Measurements from ENCODE around the gene GPR108.
"Not testable (repeated sequence)": the region's sequence is repeated elsewhere in the genome, so short reads cannot be mapped to it uniquely, and the experiment has no call there.

Gene GPR108

DNA sequence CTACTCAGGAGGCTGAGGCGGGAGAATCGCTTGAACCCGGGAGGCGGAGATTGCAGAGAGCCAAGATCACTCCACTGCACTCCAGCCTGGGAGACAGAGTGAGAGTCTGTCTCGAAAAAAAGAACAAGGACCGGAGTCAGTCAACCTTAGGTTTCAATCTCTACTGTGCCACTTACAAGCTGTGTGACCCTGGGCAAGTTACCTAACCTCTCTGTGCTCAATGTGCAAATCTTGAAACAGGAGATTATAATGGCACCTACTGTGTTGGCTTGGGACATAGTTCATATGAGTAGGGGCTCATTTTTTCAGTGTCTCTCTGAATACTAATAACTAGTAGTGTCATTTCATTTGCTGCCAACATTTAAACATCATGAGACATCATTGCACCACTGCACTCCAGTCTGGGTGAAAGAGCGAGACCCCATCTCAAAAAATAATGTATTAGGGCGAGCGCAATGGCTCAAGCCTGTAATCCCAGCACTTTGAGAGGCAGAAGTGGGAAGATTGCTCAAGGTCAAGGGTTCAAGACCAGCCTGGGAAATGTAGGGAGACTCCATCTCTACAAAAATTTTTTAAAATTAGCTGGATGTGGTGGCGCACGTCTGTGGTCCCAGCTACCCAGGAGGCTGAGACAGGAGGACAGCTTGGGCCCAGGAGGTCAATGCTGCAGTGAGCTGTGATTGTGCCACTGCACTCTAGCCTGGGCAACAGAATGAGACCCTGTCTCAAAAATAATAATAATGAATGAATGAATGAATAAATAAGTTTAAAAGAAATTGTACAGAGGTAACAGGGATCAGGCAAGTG lies 22.4 kb downstream of the GPR108 start:
- DNase-seq (ENCODE audit: insufficient read length) = no peak
- FAIRE-seq = no peak
- TF ChIP-seq TAF1 (IDR thresholded peaks at IDR 0.05; ENCODE audit: borderline replicate concordance, low read depth, low read length) = no peak
- no peak for TF ChIP-seq POLR2A (IDR thresholded peaks at IDR 0.05; ENCODE audit: low read depth, low read length)
- TF ChIP-seq POLR2AphosphoS5 (IDR thresholded peaks at IDR 0.05; ENCODE audit: low read depth, low read length) = no peak

DNA sequence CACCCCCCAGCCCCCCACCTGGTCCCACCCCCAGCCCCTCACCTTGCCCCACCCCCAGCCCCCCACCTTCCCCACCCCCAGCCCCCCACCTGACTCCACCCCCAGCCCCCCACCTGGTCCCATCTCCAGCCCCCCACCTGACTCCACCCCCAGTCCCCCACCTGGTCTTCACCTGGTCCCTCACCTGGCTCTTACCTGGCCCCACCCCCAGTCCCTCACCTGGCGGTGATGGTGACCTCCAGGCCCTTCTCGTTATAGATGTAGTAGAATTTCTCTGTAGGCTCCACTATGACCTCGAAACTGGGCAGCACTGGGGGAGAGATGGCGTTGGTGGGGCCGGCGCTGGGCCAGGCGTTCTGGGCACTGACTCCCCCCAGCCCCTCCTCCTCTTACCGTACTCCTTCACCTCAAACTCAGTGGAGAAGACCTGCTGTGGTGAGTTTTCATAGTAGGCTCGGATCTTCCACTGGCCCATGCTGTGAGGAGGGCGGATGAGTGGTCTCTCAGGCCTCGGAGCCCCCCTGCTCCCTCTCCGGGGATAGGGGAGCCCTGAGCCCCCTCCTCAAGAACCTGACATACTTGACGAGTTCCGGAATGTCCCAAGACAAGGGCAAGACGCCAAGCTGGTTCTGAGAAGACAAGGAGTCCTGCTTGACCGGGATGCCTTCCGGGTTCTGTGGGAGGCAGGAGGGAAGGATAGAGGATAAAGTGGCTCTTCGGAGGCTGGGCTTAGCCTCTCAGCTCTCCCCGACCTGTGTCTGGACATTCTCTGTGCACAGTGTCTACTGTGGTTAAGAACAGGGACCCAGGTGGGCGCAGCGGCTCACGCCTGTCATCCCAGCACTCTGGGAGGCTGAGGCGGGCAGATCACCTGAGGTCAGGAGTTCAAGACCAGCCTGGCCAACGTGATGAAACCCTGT lies 23.3 kb downstream of the GPR108 start:
- FAIRE-seq (no peak), DNase-seq (ENCODE audit: insufficient read length) (no peak)
- TF ChIP-seq TAF1 (IDR thresholded peaks at IDR 0.05; ENCODE audit: borderline replicate concordance, low read depth, low read length) (no peak), POLR2A (IDR thresholded peaks at IDR 0.05; ENCODE audit: low read depth, low read length) (no peak), POLR2AphosphoS5 (IDR thresholded peaks at IDR 0.05; ENCODE audit: low read depth, low read length) (no peak)

DNA sequence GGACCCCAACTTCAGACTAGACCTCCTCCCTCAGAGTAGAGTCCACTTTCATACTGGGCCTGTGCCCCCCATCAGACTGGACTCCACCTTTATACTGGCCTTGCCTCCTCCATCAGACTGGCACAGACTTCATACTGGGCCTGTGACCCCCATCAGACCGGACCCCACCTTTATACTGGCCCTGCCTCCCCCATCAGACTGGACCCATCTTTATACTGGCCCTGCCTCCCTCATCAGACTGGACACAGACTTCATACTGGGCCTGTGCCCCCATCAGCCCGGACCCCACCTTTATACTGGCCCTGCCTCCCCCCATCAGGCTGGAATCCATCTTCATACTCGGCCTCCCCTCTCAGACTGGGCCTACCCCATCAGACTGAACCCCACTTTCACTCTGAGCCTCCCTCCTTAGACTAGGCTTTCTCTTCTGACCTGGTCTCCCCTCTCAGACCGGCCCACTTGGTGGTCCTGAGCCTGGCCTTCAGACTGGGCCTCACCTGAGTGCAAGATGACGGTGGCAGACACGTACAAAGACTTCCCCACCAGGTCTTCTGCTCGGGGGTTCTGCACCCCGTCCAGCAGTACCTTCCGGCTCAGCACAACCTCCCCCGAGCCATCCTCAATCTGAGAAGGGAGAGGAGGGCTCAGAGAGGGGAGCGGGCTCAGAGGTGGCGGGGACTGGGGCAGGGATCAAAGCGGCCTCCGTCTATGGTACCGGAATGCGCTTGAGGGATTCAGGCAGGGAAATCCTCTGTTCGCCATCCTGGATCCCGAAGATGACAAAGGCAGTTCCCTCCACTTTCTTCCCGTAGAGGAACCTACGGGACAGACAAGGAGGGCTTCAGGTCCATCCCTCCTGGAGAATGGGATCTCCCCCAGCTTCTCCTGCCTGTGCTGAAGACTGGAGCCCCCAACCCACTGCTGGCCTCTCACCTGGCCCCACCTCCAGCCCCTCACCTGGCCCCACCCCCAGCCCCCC lies 24.4 kb downstream of the GPR108 start:
- TF ChIP-seq TAF1 (IDR thresholded peaks at IDR 0.05; ENCODE audit: borderline replicate concordance, low read depth, low read length) (no peak), POLR2AphosphoS5 (IDR thresholded peaks at IDR 0.05; ENCODE audit: low read depth, low read length) (no peak), POLR2A (IDR thresholded peaks at IDR 0.05; ENCODE audit: low read depth, low read length) (no peak)
- DNase-seq (ENCODE audit: insufficient read length) (no peak), FAIRE-seq (no peak)

DNA sequence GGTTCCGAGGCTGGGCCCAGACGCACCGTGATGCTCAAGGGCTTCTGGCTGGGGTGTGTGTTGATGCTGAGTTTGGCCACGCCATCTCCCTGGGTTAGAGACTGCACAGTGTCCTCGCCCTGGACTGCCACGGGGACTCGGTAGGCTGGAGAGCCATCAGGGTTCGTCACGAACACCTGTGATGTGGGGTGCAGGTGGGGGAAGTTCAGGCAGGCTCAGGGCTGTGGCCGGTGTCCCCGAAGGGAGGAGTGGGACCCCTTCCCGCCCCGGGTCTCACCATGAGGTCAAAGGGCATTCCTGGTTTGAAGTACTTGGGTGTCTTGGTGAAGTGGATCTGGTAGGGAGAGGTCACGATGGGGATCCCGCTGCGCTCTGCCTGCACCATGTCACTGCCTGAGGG lies 25.1 kb downstream of the GPR108 start:
- FAIRE-seq (no peak), DNase-seq (ENCODE audit: insufficient read length) (no peak)
- no peak for TF ChIP-seq POLR2A (IDR thresholded peaks at IDR 0.05; ENCODE audit: low read depth, low read length)

DNA sequence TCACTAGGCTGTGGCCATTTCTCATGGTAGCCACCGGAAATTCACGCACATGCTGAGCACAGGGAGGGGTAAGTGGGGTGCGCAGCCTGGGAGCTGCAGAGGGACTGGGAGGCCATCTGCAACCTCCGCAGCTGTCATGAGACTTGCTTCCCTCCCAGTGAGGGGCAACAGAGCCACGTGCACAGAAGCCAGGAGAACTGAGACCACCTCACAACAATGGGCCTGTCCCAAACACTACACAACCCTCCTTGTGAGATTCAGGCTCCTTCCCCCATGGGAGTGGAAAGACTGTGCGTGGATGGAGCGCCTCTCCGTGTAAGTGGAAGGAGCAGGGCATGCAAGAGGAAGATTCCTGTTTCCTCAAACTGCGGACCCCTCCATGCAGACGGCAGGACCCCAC lies 25.8 kb downstream of the GPR108 start:
- TF ChIP-seq POLR2A (IDR thresholded peaks at IDR 0.05; ENCODE audit: low read depth, low read length) = no peak
- no peak for TF ChIP-seq TAF1 (IDR thresholded peaks at IDR 0.05; ENCODE audit: borderline replicate concordance, low read depth, low read length)
- TF ChIP-seq POLR2AphosphoS5 (IDR thresholded peaks at IDR 0.05; ENCODE audit: low read depth, low read length) = no peak
- FAIRE-seq (no peak), DNase-seq (ENCODE audit: insufficient read length) (no peak)

DNA sequence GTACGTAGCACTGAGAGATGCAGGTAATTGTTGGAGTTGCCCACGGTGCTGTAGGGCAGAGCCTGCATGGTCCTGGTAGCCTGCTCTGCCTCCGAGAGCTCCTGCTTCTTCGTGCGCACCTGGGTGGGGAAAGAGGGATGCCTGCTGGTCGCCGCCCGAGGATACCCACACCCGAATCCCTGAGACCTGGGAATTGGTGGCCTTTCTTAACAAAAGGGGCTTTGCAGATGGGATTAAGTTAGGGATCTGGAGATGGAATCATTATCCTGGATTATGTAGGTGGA lies 26.4 kb downstream of the GPR108 start:
- no peak for TF ChIP-seq POLR2A (IDR thresholded peaks at IDR 0.05; ENCODE audit: low read depth, low read length)
- no peak for TF ChIP-seq POLR2AphosphoS5 (IDR thresholded peaks at IDR 0.05; ENCODE audit: low read depth, low read length)
- no peak for TF ChIP-seq TAF1 (IDR thresholded peaks at IDR 0.05; ENCODE audit: borderline replicate concordance, low read depth, low read length)
- DNase-seq (ENCODE audit: insufficient read length) (no peak), FAIRE-seq (no peak)

DNA sequence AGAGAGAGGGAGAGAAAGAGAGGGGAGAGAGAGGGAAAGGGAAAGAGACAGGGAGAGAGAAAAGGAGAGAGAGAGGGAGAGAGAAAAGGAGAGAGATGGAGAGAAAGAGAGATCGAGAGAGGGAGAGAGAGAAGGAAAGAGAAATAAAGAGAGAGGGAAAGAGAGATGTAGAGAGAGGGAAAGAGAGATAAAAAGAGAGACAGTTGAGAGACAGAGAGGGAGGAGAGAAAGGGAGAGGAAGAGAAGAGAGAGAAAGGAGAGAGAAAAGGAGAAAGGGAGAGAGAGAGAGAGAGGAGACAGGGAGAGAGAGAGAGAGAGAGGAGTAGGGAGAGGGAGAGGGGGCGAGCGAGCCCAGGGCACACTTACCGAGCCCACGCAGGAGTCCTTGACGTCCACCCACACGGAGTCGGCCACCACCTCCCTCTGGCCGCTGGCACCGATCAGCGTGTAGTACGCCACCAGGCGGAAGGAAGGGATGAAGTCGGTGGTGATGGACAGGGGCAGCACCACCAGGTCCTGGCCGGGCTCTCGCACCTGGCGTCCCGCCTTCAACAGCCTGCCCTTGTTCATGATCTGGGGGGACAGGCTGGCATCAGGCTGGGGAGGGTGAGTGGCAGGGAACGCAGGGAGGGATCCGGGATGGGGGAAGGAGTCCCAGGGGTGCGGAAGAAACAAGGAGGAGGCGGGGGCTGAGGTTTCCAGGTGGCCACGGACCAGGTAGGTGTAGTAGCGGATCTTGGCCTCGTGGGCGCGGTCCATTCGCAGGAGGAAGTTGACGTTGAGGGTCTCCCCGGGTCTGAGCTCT lies 26.9 kb downstream of the GPR108 start:
- peak; percentile 51 for FAIRE-seq
- DNase-seq (ENCODE audit: insufficient read length) = no peak
- TF ChIP-seq POLR2AphosphoS5 (IDR thresholded peaks at IDR 0.05; ENCODE audit: low read depth, low read length) (no peak), POLR2A (IDR thresholded peaks at IDR 0.05; ENCODE audit: low read depth, low read length) (no peak), TAF1 (IDR thresholded peaks at IDR 0.05; ENCODE audit: borderline replicate concordance, low read depth, low read length) (no peak)

DNA sequence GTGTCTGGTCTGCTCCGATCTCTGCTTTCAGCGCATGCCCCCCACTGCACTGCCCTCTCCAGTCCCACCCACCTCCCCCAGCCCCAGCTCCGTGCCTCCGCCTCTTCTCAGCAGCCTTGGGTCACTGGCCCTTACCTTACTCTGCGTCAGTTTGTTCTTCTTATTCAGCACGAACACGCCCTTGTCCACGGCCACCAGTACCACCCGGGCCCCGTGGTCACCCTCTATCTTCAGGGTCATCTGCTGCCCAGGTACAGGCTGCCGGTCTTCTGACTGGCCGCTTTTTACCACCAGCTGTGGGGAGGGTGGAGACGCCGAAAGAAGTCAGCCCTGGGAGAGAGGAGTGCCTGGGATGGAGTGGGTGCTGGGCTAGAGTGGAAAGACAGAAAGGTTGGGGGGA lies 27.8 kb downstream of the GPR108 start:
- no peak for FAIRE-seq
- no peak for DNase-seq (ENCODE audit: insufficient read length)
- no peak for TF ChIP-seq POLR2A (IDR thresholded peaks at IDR 0.05; ENCODE audit: low read depth, low read length)

DNA sequence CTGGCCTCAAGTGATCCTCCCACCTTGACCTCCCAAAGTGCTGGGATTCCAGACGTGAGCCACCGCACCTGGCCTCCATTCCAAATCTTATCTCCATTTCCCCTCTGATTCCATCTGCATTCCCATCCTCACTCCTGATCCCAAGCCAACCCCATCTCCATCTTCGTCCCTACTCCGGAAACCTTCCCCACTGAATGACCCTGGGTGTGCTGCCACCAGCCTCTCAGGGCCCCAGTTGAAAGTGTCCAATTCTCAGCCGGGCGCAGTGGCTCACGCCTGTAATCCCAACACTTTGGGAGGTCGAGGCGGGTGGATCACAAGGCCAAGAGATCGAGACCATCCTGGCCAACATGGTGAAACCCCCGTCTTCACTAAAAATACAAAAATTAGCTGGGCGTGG lies 28.5 kb downstream of the GPR108 start:
- not testable (repeated sequence) for FAIRE-seq; DNase-seq (ENCODE audit: insufficient read length)

DNA sequence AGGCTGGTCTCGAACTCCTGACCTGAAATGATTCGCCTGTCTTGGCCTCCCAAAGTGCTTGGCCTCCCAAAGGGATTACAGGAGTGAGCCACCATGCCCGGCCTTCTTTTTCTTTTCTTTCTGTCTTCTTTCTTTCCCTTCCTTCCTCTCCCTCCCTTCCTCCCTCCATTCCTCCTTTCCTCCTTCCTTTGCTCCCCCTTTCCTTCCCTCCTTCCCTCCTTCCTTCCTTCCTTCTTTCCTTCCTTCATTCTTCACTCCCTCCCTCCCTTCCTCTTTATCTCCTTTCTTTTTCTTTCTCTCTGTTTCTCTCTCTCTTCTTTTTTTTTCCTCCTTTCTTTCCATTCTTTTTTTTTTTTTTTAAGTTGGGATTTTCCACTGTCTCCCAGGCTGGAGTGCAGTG lies 29.0 kb downstream of the GPR108 start:
- DNase-seq (ENCODE audit: insufficient read length) (no peak), FAIRE-seq (no peak)
- TF ChIP-seq POLR2AphosphoS5 (IDR thresholded peaks at IDR 0.05; ENCODE audit: low read depth, low read length) = no peak
- no peak for TF ChIP-seq POLR2A (IDR thresholded peaks at IDR 0.05; ENCODE audit: low read depth, low read length)
- no peak for TF ChIP-seq TAF1 (IDR thresholded peaks at IDR 0.05; ENCODE audit: borderline replicate concordance, low read depth, low read length)

DNA sequence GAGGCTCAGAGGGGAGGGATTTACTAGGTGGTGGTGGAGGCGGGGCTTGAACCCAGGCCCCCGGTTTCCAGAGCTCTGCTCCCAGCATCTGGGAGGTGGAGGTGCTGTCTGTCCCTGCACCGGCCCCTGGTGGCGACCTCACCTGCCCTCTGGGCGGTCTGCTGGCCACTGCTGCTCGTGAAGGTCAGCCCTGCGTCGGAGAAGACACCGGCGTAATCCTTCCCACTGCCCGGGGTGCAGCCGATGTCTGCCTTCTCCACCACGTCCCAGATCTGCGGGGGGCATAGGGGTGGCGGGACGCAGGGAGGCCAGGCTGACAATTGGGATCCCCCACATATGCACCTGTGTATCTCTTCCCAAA lies 29.7 kb downstream of the GPR108 start:
- no peak for FAIRE-seq
- TF ChIP-seq POLR2AphosphoS5 (IDR thresholded peaks at IDR 0.05; ENCODE audit: low read depth, low read length) (no peak), TAF1 (IDR thresholded peaks at IDR 0.05; ENCODE audit: borderline replicate concordance, low read depth, low read length) (no peak), POLR2A (IDR thresholded peaks at IDR 0.05; ENCODE audit: low read depth, low read length) (no peak)
- no peak for DNase-seq (ENCODE audit: insufficient read length)
